Measurements from ENCODE around the gene RPF1.
A peak's percentile ranks its signal among the peaks of the same experiment; 100 is the strongest.

The RPF1 gene

DNA sequence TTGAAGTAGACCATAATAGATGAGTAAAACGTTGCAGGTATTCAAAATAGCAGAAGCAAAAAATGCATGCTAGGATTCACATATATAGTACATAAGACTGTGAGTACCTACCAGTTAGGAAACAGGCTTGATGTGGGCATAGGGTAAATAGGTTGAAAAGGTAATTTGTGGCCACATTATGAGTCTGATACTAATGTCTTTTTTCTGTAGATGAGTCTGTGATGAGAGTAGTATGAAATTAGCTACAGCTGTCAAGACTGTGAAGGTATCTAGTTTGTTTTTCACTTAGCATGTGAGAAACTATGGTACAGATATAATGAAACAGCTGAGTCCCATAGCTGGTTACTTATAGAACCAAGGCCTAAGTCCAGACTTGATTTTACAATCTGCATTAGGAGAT lies 14.7 kb downstream of the RPF1 start:
- H3K27me3 ChIP-seq (ENCODE audit: insufficient read depth, low read length, poor library complexity) = no peaks in the 10 kb centered on the region
- ATAC-seq (ENCODE audit: insufficient read depth, low read depth) (0 out of 3 replicates have a peak, but pooled peaks have one; percentile 9), DNase-seq (no peak)
- H3K4me3 ChIP-seq (ENCODE audit: low read depth in 1 of 2, low read length in 2 of 2) = no peak overlapping the region
- no peak overlapping the region for H3K9ac ChIP-seq (ENCODE audit: low read depth, low read length)
- no peak overlapping the region for H3K4me2 ChIP-seq (ENCODE audit: insufficient read depth, low read length)
- no peak overlapping the region for H3K27ac ChIP-seq (ENCODE audit: low read length)
- H3K9me3 ChIP-seq (ENCODE audit: insufficient read depth, low read length, severe bottlenecking) = no peaks in the 10 kb centered on the region
- H3K79me2 ChIP-seq (ENCODE audit: insufficient read depth, low read length) = peaks cover 9% of the 10 kb centered on the region; the same call in 1 of the 2 replicates
- peaks cover under 1% of the 10 kb centered on the region; the same call in 1 of the 2 replicates for H4K20me1 ChIP-seq (ENCODE audit: insufficient read depth, low read length)
- no peak for TF ChIP-seq EZH2 (IDR thresholded peaks at IDR 0.05; ENCODE audit: borderline replicate concordance, low read depth, low read length, severe bottlenecking)
- TF ChIP-seq, protein P1, sequence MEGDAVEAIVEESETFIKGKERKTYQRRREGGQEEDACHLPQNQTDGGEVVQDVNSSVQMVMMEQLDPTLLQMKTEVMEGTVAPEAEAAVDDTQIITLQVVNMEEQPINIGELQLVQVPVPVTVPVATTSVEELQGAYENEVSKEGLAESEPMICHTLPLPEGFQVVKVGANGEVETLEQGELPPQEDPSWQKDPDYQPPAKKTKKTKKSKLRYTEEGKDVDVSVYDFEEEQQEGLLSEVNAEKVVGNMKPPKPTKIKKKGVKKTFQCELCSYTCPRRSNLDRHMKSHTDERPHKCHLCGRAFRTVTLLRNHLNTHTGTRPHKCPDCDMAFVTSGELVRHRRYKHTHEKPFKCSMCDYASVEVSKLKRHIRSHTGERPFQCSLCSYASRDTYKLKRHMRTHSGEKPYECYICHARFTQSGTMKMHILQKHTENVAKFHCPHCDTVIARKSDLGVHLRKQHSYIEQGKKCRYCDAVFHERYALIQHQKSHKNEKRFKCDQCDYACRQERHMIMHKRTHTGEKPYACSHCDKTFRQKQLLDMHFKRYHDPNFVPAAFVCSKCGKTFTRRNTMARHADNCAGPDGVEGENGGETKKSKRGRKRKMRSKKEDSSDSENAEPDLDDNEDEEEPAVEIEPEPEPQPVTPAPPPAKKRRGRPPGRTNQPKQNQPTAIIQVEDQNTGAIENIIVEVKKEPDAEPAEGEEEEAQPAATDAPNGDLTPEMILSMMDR (IDR thresholded peaks at IDR 0.05; ENCODE audit: borderline replicate concordance, extremely low read depth, low read length, poor library complexity, severe bottlenecking) = no peak
- H3K4me1 ChIP-seq (ENCODE audit: insufficient read depth, low read length) = no peaks in the 10 kb centered on the region
- H3K36me3 ChIP-seq (ENCODE audit: insufficient read depth, low read length) = peaks cover 97% of the 10 kb centered on the region
- no peak overlapping the region for H2AFZ ChIP-seq (ENCODE audit: low read depth, low read length)

DNA sequence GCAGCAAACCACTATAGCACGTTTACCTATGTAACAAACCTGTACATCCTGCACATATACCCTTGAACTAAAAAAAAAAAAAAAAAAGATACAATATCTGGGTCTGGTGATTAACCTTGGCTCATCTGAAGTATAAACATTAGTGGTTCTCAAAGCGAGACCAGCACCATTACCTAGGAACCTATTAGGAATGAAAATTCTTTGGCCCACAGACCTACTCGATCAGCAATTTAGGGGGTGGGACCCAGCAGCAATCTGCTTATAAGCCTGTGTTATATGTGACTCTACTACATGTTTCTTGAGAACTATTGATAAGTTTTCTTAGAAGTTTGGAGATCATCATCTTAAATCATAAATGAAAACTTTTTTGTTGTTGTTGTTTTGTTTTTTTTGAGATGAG lies 17.4 kb downstream of the RPF1 start:
- H3K4me3 ChIP-seq (ENCODE audit: low read depth in 1 of 2, low read length in 2 of 2) = no peak overlapping the region
- H3K27ac ChIP-seq (ENCODE audit: low read length) = no peak overlapping the region
- no peak overlapping the region for H2AFZ ChIP-seq (ENCODE audit: low read depth, low read length)
- H3K4me1 ChIP-seq (ENCODE audit: insufficient read depth, low read length) = peaks cover 5% of the 10 kb centered on the region
- DNase-seq (no peak), ATAC-seq (ENCODE audit: insufficient read depth, low read depth) (no peak)
- H3K9me3 ChIP-seq (ENCODE audit: insufficient read depth, low read length, severe bottlenecking) = no peaks in the 10 kb centered on the region
- no peak for TF ChIP-seq EZH2 (IDR thresholded peaks at IDR 0.05; ENCODE audit: borderline replicate concordance, low read depth, low read length, severe bottlenecking)
- TF ChIP-seq, protein P1 (IDR thresholded peaks at IDR 0.05; ENCODE audit: borderline replicate concordance, extremely low read depth, low read length, poor library complexity, severe bottlenecking) = no peak
- H3K36me3 ChIP-seq (ENCODE audit: insufficient read depth, low read length) = peaks cover 98% of the 10 kb centered on the region
- peaks cover 30% of the 10 kb centered on the region for H3K79me2 ChIP-seq (ENCODE audit: insufficient read depth, low read length)
- no peak overlapping the region for H3K4me2 ChIP-seq (ENCODE audit: insufficient read depth, low read length)
- no peak overlapping the region for H3K9ac ChIP-seq (ENCODE audit: low read depth, low read length)
- H3K27me3 ChIP-seq (ENCODE audit: insufficient read depth, low read length, poor library complexity) = no peaks in the 10 kb centered on the region
- peaks cover 11% of the 10 kb centered on the region; the same call in 1 of the 2 replicates for H4K20me1 ChIP-seq (ENCODE audit: insufficient read depth, low read length)

DNA sequence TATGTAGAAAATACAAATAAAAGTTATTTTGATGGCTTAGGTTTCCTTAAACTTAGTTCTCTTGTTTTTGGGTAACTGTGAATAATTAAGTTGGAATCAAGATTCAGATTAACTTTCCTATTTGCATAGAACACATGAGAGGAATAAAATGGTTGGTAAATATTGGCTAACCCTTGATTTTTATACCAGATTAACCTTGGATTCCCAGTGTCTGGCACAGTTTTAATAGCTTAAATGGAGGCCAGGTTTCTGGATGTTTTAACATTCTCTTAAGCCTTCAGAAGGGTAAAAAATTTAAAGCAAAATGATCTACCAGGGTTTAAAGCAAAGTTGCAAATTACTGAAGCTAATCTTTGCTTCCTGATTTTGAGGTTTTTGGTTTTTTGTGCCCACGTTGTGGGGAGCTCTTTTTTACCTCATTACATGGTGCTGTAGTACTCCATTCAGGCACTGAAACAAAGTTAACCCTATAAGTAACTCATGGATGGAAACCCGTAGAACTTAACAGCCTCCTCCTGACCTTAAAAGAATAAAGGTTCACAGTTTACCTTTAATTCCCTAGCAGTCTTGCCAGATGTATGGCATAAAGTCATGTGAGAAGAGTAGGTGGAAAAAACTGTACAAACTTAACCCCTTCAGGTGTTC lies 18.7 kb downstream of the RPF1 start:
- no peak overlapping the region for H3K4me2 ChIP-seq (ENCODE audit: insufficient read depth, low read length)
- H4K20me1 ChIP-seq (ENCODE audit: insufficient read depth, low read length) = peaks cover 21% of the 10 kb centered on the region; the same call in 1 of the 2 replicates
- H3K9me3 ChIP-seq (ENCODE audit: insufficient read depth, low read length, severe bottlenecking) = no peaks in the 10 kb centered on the region

More for the DNA sequence above, 18.7 kb downstream of the RPF1 start:
- TF ChIP-seq, protein P1 (IDR thresholded peaks at IDR 0.05; ENCODE audit: borderline replicate concordance, extremely low read depth, low read length, poor library complexity, severe bottlenecking) = no peak
- no peak for TF ChIP-seq EZH2 (IDR thresholded peaks at IDR 0.05; ENCODE audit: borderline replicate concordance, low read depth, low read length, severe bottlenecking)
- Histone ChIP-seq H2AFZ (ENCODE audit: low read depth, low read length) (no peak overlapping the region), H3K27ac (ENCODE audit: low read length) (no peak overlapping the region), H3K9ac (ENCODE audit: low read depth, low read length) (no peak overlapping the region), H3K79me2 (ENCODE audit: insufficient read depth, low read length) (peaks cover 43% of the 10 kb centered on the region), H3K36me3 (ENCODE audit: insufficient read depth, low read length) (peaks cover 92% of the 10 kb centered on the region), H3K27me3 (ENCODE audit: insufficient read depth, low read length, poor library complexity) (no peaks in the 10 kb centered on the region), H3K4me1 (ENCODE audit: insufficient read depth, low read length) (peaks cover 15% of the 10 kb centered on the region), H3K4me3 (ENCODE audit: low read depth in 1 of 2, low read length in 2 of 2) (no peak overlapping the region)
- ATAC-seq (ENCODE audit: insufficient read depth, low read depth) (no peak), DNase-seq (no peak)

All from DND-41 (cell line).